Germinal center (tissue), 1 donor: ENCODE data around the gene DTNB.
"Not testable (repeated sequence)": the region's sequence is repeated elsewhere in the genome, so short reads cannot be mapped to it uniquely, and the experiment has no call there.

Experiments used
- DNase-seq: peaks from one replicate; pipeline ENCODE4 v3.0.0; 2012; ENCODE audit warnings: mixed read lengths, low spot score

The DTNB gene

DNA sequence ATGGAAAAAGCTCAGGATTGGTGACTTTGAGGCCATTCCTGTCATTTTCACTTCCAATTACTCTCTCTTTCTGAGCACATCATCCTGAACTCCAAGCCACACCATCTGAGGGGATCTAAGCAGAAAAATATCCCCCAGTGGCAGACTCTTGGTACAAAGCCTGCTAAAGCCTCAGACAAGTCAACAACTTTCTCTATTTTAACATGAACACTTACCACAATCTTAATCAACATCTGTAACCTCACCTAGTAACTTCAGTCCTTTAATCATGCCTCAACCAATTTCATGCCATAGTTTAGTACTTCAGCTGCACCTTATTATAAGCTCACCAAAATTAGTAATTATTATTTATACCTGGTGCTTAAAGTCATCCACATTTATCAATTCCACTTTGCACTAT is 128.9 kb downstream of the DTNB start:
- DNase-seq, result no peak

GRCh38 chr2:25543939-25544338 is 129.4 kb downstream of the DTNB start:
- DNase-seq, result no peak

GRCh38 chr2:25541378-25541777 is 132.0 kb downstream of the DTNB start:
- no peak for DNase-seq

GRCh38 chr2:25539136-25539535 is 134.2 kb downstream of the DTNB start:
- no peak for DNase-seq

GRCh38 chr2:25537526-25537925 is 135.9 kb downstream of the DTNB start:
- no peak for DNase-seq

GRCh38 chr2:25535411-25536289 is 137.7 kb downstream of the DTNB start:
- DNase-seq, result not testable (repeated sequence)

DNA sequence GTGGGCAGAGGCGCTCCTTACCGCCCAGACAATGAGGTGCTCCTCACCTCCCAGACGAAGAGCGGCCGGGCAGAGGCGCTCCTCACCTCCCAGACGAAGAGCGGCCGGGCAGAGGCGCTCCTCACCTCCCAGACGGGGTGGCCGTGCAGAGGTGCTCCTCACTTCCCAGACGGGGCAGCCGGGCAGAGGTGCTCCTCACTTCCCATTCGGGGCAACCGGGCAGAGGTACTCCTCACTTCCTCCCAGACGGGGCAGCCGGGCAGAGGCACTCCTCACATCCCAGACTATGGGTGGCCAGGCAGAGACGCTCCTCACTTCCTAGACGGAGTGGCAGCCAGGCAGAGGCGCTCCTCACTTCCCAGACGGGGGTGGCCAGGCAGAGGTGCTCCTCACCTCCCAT is 138.4 kb downstream of the DTNB start:
- not testable (repeated sequence) for DNase-seq

DNA sequence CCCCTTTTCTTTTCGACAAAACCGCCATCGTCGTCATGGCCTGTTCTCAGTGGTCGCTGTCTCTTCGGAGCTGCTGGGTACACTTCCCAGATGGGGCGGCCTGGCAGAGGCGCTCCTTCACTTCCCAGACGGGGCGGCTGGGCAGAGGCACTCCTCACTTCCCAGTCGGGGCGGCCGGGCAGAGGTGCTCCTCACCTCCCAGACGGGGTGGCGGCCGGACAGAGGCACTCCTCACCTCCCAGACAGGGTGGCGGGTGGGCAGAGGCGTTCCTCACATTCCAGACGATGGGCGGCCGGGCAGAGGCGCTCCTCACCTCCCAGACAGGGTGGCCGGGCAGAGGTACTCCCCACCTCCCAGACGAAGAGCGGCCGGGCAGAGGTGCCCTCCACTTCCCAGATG is 138.9 kb downstream of the DTNB start:
- DNase-seq, result no peak

DNA sequence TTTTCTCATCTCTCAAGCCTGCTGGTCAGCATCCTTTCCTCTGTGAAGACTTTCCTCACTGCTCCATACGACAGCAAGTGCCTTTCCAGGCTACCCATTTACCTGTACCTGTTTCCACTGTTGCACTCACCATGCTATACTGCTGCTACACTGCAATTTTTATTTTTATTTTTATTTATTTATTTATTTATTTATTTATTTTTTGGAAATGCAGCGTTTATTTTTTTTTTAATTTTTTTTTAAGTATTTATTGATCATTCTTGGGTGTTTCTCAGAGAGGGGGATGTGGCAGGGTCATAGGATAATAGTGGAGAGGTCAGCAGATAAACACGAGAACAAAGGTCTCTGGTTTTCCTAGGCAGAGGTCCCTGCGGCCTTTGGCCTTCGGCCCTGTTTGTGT is 139.6 kb downstream of the DTNB start:
- DNase-seq, result not testable (repeated sequence)

DNA sequence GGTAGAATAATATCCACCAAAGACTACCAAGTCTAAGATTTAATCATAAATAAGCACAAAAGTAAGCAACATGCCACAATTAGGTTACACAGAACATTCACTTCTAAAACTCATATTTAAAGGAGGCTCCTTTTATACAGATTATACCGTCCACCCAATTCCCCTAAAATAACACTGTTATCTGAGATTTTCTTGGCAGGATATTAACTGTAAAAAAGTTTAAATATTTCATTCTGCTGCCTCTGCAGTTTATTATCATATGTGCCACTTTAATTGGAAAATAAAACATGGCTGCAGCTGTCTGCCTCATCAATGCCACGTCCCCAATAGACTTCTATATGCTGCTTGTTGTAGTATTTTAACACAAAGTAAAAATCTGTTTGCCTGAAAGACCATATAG is 140.9 kb downstream of the DTNB start:
- no peak for DNase-seq

GRCh38 chr2:25529034-25529433 is 144.3 kb downstream of the DTNB start:
- no peak for DNase-seq

DNA sequence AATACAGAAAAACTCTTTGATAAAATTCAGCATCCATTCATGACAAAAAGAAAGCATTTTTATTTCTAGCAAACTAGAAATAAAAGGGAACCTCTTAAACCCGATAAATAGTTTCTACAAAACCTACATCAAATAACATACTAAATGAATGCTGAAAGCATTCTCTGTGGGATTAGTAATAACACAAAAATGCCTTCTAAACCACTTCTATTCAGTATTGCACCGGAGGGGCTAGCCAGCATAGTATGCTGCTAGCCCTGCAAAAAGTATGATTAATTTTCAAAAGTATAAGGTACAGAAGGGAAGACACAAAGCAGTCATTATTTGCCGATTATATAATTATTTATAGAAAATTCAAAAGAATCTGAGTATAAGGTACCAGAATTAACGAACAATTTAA is 145.2 kb downstream of the DTNB start:
- no peak for DNase-seq

DNA sequence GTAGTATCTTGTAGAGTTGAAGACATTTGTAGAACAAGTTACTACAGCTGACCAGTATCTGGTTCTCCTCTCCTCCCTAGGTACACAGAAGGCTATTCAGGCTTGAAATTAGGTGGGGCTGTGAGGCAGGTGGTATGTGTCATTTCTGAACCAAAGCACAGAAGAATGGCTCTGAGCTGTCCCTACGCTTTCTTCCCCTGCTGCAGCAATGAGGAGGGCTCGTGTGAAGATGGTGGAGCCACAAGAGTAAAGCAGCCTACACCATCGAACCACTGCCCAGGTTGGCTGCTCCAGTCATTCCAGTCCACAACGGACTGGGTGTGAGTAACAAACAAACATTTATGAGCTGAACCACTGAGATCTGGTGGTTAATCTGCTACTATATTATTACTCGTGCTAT is 148.9 kb downstream of the DTNB start:
- no peak for DNase-seq

DNA sequence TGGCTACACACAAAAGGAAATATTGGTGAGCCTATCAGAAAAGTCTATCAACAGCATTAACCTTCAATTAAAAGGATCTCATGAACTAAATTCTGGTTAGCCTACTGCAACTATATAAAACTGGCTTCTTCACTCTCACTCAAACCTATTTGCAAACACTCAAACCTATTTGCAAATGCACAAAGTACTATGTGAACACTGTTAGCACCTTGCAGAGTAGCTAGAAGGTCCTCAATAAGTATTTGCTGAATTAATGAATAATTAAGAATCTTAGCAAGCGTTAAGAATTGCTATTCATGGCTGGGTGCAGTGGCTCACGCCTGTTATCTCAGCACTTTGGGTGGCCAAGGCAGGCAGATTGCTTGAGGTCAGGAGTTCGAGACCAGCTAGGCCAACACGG is 150.3 kb downstream of the DTNB start:
- DNase-seq, result no peak

GRCh38 chr2:25521665-25522387 is 151.6 kb downstream of the DTNB start:
- peak; percentile 57 for DNase-seq

DNA sequence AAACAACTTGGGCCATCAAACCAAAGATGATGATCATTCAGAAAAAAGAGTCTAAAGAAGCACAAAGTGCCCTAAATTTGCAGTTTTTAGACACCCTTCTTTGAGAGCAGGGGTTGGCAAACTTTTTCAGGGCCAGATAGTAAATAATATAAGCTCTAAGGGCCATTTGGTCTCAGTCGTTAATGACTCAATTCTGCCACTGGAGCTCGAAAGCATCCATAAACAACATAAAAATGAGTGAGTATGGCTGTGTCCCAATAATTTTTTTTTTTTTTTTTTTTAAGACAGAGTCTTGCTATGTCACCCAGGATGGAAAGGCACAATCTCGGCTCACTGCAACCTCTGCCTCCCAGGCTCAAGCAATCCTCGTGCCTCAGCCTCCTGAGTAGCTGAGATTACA is 152.3 kb downstream of the DTNB start:
- DNase-seq, result no peak

DNA sequence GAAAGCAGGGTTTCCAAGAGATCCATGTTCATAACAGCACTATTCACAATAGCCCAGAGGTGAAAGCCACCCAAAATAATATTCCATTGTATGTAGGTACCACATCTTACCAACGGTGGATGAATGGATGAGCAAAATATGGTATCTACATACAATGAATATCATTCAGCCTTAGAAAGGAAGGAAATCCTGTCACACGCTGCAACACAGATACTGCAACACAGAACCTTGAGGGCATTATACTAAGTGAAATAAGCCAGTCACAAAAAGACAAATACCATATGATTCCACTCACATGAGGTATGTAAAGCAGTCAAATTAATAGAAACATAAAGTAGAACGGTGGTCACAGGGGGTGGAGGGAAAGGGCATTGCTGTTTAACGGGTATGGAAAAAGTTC is 155.7 kb downstream of the DTNB start:
- no peak for DNase-seq

GRCh38 chr2:25514043-25514637 is 159.2 kb downstream of the DTNB start:
- DNase-seq, result peak; percentile 12

GRCh38 chr2:25512707-25513106 is 160.7 kb downstream of the DTNB start:
- no peak for DNase-seq

- DNase-seq, result no peak
These were observed 167.2 kb downstream of the DTNB start for GRCh38 chr2:25506226-25506625.

GRCh38 chr2:25505622-25506021 is 167.8 kb downstream of the DTNB start:
- DNase-seq, result no peak

- no peak for DNase-seq
These were observed 168.2 kb downstream of the DTNB start for GRCh38 chr2:25505182-25505581.

DNA sequence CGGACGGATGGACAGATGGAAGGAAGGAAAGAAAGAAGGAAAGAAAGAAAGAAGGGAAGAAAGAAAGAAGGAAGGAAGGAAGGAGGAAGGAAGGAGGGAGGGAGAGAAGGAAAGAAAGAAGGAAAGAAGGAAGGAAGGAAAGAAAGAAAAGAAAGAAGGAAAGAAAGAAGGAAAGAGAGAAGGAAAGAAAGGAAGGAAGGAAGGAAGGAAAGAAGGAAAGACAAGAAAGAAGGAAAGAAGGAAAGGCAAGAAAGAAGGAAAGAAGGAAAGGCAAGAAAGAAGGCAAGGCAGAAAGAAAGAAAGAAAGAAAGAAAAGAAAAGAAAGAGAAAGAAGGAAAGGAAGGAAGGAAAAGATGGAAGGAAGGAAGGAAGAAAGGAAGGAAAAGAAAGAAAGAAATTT is 169.1 kb downstream of the DTNB start:
- DNase-seq, result no peak
